EL (cell line): ENCODE data around the gene IL1RAPL2.
"Not testable (repeated sequence)": the region's sequence is repeated elsewhere in the genome, so short reads cannot be mapped to it uniquely, and the experiment has no call there.

Experiments
- DNase-seq: peaks from one replicate; pipeline ENCODE4 v3.0.0-alpha.2; 2016

The IL1RAPL2 gene

GRCh38 chrX:104565791-104566680 lies at the start of gene IL1RAPL2:
IL1RAPL2 (plus strand) TSS chrX:104566199.
- peak; percentile 0 for DNase-seq

- no peak for DNase-seq
These were observed 43.6 kb upstream of the IL1RAPL2 start for GRCh38 chrX:104522386-104522785.

GRCh38 chrX:104523858-104524257 lies 42.1 kb upstream of the IL1RAPL2 start:
- DNase-seq: no peak

- no peak for DNase-seq
These were observed 26.9 kb upstream of the IL1RAPL2 start for GRCh38 chrX:104539081-104539480.

- not testable (repeated sequence) for DNase-seq
These were observed 23.6 kb upstream of the IL1RAPL2 start for GRCh38 chrX:104542447-104542846.

- DNase-seq: no peak
These were observed 1.7 kb upstream of the IL1RAPL2 start for GRCh38 chrX:104564335-104564734.

- DNase-seq: no peak
These were observed 887 bp upstream of the IL1RAPL2 start for GRCh38 chrX:104564921-104565703.

GRCh38 chrX:104566681-104567501 lies 892 bp downstream of the IL1RAPL2 start:
- no peak for DNase-seq

GRCh38 chrX:104567506-104567905 lies 1.5 kb downstream of the IL1RAPL2 start:
- DNase-seq: no peak

GRCh38 chrX:104568304-104568915 lies 2.4 kb downstream of the IL1RAPL2 start:
- no peak for DNase-seq

GRCh38 chrX:104618106-104618895 lies 52.3 kb downstream of the IL1RAPL2 start:
- DNase-seq: no peak

- no peak for DNase-seq
These were observed 55.8 kb downstream of the IL1RAPL2 start for GRCh38 chrX:104621781-104622180.

GRCh38 chrX:104641176-104641575 lies 75.2 kb downstream of the IL1RAPL2 start:
- no peak for DNase-seq

GRCh38 chrX:104647084-104647483 lies 81.1 kb downstream of the IL1RAPL2 start:
- no peak for DNase-seq

GRCh38 chrX:104659005-104659744 lies 93.2 kb downstream of the IL1RAPL2 start:
- no peak for DNase-seq

GRCh38 chrX:104660092-104660491 lies 94.1 kb downstream of the IL1RAPL2 start:
- no peak for DNase-seq

- DNase-seq: no peak
These were observed 96.7 kb downstream of the IL1RAPL2 start for GRCh38 chrX:104662694-104663093.

- DNase-seq: no peak
These were observed 99.7 kb downstream of the IL1RAPL2 start for GRCh38 chrX:104665691-104666090.

- no peak for DNase-seq
These were observed 102.6 kb downstream of the IL1RAPL2 start for GRCh38 chrX:104668550-104668949.

GRCh38 chrX:104669063-104669462 lies 103.1 kb downstream of the IL1RAPL2 start:
- no peak for DNase-seq

GRCh38 chrX:104670051-104670450 lies 104.1 kb downstream of the IL1RAPL2 start:
- DNase-seq: no peak
